ENCODE data around the gene DPH3.

DPH3 gene

DNA sequence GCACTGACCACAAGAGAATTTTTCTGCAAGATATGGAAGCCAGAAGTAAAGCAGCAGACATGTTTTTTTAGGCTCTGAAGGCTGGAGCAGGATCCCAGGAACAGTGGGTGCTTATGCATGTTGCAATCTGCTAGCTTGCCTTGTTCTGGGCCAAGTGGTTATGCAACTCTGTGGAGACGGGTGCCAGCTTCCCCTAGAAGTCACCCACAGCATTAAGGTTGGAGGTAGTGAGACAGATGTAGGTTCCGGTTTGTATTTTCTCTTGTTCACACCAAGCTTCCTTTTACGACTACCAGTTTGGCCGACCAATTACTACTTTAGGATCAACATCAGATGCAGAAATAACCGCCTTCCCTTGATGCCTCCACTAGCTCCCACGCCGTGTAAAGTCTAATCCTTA is 11.1 kb downstream of the DPH3 start:
- peak; percentile 52 for DNase-seq

DNA sequence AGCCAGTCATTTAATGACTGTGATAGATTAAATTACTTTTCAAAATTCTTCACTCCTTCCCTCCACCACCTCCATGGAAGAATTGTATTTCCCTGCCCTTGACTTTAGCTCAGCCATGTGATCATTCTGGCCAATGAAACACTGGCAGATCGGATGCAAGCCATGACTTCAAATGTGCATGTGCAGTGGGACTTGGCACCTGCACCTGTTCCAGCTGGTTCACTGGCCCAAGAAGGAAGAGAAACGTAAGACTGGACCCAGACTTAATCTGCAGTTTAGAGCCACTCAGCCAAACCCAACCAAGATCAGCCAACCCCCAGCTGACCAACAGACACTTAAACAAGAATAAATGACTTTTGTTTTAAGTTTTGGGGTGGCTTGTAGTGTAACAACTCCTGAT is 11.8 kb downstream of the DPH3 start:
- no peak for DNase-seq

DNA sequence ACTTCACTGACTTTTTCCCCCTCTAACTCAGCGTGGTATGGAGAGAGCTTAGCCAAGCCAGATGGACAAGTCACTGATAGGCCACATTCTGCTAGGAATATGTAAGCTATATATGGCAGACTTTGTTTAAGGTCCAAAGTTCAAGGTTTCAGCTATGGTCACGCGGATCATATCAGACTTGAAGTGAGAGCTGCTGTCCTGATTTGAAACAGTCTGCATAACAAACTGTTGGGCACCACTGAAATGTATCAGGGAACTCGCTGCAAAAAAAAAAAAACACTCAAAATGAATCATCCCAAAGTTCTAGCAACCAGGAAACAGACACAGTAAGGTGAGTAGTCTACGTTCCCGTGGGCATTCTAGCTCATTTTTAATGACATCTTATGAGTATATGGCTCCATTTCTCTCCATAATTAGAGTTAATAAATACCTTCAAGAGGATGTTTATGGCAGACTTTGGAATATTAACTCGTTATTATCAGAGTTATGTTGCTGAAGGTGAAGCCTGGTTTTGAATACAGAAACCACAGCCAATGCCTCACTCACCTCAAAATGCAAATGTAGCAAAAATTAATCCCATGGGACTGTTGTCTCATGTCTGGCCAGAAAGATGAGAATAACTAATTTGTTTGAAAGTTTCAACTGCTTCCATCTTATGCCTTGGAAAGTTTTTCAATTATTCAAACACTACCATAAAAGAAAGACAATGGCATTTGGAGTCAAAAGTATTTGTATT is 12.3 kb downstream of the DPH3 start:
- DNase-seq, result no peak

DNA sequence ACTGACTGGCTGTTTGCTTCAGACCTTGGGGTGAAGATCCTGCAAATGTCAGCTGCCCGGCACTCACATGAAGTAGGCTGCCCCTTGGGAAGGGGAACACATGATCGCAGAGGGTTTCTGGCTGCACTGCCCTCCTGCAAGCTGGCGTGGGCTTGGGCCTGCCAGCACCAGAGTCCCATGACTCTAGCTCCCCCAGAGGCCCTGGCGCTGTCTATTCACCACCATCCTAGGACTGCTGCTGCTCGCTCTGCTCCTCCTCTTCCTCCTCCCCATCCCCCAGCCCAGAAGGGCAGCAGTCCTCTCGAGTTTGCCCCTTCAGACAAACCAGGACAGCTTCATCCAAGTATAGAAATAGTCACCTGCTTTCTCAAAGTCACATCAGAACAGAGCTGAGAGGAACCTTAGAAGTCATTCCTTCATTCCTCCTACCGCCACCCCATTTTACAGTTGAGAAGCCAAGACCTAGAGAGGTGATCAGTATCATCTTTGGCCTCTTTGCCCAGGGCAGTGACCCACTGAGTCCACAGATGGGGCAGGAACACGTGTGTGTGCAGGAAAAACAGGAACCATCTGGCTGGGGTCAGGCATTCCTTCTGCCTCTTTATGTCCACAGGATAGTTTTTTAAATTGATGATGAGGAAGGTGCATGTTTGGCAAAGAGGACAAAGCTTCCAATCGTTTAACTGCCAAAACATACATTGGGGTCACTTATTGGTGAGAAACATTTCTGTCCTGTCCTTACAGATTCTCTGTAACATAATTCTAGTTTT is 13.2 kb downstream of the DPH3 start:
- no peak for DNase-seq

DNA sequence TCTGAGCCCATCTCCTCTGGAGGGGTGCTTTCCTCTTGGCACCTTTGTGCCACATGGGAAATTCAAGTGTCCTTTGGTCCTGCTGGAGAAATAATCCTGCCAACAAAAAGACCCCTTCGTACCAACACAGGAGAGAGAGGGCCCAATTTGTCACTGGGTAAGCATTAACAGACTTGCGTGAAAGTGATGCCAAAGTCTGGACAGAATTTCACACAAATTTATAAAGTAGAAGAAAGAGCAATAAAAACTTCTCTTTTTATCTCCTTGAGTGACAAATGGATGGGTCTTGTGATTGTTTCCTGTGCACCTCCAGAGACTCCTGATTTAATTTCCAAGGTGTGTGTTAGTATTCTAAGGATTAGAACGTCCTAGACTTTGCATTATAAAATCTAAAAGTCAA is 14.9 kb downstream of the DPH3 start:
- no peak for DNase-seq

DNA sequence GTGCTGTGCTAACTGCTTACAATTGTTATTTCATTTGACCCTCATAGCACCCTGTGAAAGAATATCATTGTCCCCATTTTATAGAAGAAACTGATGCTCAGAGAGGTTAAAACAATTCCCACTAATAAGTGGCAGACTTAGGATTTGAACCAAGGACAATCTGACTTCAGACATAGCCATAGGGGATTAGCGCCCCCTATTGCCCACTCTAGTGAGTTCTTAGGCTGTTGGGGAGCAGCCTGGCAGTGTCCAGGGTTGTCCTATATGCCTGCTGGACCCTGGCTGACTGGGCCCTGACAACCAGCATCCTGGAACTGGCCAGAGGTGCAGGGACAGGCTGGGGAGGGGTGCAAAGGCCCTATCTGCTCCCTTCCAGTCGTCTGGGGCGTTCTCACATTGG is 15.4 kb downstream of the DPH3 start:
- no peak for DNase-seq

DNA sequence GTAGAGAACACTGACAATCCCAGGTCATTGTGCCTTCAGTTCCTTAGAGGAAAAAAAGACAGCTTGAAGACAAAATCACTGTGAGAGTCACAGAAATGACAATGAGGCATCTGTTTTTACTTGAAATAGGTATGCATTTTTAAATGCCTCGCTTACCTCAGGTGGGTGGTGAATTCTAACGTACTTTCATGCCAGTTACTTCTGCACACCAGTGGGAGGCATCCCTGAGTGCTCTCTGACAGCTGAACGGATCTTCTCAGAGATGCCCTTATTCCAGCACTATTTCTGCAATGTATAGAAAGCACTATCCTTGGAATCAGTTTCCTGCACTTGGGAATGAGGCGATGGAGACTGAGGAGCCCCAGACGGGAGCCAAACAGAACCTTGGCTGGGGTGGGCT is 16.2 kb downstream of the DPH3 start:
- no peak for DNase-seq

DNA sequence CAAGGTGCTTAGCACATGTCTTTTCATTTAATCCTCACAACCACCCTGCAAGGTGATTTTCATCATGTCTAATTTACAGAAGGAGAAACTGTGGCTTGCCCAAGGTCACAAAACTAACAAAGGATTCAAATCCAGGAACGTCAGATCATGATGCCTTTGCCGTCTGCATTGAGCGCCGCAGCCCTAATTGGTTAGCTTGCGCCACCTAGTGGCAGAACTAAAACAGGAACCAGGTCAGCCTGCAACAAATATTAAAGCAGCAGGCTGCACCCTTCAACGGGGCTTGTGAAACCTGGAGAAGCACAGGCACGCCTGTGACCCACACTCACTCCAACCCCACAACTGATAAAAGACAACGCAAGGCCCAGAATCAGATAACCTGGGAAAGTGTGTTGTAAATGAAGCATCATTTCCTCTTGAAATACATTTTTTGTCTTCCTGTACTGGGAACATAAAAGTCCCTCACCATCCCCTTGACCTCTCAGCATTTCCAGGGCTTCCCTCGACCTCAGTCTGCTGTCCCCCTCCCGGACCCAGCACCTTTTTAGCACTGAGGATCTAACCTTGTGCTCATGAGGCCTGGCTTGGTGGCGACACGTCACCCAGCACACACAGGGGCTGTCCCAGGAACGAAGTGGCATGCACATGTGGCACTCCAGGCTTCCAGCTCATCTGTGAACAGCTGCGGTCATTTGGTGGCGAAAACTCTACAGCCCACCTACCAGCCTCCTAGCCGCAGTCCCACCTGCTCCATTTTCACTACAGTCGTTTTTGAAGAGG is 17.3 kb downstream of the DPH3 start:
- peak; percentile 74 for DNase-seq

DNA sequence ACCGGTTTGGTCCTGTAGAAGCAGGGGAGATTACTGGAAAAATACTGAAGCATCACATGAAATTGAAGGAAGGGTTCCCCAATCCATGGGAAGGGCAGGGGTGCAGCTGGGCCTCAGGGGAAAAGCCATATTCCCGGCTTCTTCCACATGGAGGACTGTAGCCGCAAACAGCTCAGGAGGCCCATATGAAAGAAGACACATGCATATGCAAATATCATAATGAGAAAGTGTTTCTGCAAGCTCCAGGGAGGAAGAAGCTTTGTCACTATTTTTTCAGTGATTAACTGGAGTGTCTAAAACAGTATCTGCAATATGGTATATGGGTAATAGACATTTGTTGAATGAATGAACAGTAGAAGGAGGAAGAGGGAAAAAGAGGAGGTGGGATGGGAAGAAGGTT is 19.1 kb downstream of the DPH3 start:
- DNase-seq, result no peak

DNA sequence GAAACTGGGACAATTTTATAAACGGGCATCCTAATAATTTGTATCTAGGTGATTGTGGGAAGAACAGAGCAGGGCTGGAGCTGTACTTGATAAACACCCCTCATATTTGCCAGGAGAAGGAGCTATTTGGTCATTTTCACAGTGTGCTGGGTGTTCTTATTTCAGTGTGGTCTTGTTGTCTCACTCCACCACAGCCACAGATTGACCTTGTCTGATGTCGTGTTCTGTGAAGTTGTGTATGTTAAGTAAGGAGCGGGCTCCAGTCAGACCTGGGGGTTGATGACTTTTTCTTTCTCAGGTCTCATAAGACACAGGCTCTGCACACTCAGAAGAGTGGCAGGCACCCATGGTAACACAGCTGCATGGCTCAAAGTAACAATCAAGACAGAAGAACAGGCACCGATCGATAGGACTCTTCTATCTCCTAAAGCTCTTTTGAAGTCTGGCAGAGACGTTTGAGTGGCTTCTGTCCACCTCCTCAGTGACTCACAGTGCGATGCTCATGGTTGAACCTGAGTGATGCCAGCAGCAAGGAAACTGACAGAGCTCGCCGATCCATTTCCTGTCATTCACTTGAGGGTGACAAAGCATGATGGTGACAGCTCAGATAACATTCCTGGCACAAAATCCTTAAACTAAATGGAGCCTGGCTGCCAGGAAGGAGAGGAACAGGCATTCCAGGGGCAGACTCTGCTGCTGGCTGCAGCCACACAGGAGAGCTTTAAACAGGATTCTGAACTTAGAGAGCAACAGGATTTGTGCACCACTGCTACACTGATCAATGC is 20.8 kb downstream of the DPH3 start:
- DNase-seq, result no peak

DNA sequence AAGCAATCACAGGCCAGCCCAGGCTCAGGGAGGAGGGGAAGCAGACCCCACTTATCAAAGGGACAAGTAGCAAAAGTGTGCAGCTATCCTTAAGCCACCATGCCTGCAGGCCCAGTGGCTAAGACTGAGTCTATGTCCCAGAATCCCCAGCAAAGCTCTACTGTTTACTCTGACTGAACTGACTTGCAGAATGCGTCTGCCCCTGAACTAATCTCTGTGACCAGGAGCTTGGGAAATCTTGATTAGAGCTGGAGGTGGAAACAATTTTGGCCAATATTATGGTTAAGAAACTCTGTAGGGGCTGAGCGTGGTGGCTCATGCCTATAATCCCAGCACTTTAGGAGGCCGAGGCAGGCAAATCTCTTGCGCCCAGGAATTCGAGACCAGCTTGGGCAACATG is 22.6 kb downstream of the DPH3 start:
- DNase-seq, result no peak

DNA sequence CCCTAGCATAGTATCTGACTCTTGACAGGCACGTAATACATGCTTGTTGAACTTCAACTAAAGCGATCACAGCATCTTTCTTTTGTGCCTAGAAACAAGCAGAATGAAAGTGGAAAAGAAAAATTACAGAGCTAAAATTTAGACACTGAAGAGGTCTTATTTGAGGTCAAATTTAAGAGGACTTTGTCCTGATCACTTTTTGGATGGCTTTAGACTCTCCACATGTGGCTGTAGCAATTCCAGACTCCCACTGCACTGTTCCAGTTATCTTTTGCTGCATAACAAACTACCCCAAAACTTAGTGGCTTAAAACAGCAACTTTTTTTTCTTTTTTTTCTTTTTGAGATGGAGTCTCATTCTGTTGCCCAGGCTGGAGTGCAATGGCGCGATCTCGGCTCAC is 23.5 kb downstream of the DPH3 start:
- no peak for DNase-seq

DNA sequence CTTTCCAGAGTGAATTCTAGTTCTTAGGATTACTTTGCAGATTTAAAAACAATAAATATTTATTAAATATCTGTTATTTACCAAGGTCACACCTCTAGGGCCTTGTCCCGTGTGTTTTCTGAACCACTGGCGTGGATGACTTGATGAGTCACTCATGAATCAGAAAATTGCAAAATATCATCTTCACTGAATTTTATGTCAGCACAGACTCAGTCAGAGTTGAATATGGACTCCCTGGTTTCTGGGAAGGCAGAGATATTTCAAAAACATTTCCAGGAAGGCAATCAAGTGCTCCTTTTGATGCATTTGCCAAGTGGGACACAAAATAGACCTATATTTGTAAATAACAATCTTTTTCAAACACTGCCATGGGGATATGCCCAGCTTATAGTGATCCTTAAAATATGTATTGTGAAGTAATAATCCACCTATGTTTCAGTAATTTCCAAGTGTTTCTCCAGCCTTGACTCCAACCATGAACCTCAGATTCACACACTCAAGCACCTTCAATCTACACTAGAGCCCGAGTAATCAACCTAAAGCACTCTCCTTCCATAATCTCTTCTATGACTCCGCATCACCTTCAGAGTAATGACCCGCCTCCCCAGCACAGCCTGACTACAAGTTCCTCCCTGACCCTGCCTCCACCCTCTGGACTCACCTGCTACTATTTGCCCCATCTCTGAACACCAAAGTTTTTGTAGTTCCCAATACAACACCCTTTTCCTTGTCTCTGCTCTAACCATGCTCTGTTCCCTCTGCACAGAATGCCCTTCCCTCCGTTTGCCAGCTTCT is 24.3 kb downstream of the DPH3 start:
- no peak for DNase-seq

DNA sequence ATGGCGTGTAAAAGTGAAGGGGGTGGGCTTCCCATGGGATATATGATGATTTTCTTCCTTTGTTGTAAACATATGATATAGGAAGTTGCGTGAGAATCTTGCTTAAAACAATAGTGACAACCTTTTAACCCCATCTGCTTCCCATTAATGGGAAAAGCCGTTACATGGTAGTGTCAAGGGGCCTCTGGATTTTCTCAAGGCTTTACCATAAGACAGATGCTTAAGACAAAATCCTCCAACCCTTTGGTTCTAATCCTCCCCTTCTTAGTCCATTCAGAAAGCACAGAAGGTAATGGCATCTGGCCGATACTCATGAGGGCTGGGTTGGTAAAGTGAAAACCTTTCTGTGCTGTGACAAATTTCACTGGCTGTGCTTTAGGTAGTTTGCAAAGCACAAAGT is 25.0 kb downstream of the DPH3 start:
- no peak for DNase-seq

DNA sequence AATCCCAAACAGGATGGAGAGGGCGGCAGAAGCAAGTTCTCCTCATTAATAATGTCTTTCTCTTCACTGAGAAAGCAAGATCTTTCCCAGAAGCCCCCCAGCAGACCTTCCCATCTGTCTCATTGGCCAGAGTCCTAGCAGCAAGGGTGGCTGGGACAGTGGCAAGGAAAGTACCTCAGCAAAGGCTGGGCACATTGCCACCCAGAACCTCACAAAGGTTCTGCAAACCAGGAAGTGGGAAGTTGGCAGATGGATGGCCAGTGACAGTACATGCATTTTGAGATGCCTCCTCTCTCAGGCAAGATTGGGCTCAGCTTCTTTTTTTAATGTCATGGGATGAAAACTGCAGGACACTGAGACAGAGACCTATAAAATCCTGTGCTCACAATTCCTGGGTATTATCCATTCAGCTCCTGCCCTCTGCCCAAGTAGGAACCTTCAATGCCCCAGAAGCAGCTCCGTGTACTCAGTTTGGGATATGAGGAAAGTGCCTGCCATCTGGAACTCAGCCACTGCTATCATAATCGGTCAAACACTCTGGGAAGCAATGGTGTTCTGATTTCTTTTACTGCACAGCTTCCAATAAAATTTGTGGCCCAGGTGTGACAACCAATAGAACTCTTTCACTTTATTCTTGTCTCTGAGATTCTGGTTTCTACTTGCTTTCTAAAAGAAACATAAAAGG is 25.5 kb downstream of the DPH3 start:
- no peak for DNase-seq

DNA sequence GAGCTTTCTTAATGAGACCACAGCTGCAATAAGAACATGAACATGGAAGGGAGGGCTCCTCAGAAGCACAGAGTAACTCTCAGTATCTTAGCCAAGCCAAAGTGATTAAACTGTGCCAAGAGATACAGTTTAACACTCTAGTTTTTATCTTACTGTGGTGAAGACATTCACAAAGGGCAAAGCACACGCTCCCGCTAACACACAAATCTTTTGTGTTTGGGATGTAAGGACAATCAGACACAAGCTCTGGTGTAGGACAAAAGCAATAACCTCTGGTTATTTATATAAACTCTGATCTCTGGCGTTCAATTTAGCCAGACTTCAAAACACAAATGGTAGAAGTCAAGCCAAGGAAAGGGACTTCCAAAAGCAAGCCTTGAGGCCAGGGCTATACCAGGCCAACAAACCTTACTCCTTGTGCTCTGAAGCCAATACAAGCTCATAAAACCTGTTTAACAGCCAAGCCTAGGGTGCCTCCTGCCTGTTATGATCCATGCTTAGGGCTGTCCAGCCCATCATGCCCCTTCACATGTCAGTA is 27.8 kb downstream of the DPH3 start:
- no peak for DNase-seq

DNA sequence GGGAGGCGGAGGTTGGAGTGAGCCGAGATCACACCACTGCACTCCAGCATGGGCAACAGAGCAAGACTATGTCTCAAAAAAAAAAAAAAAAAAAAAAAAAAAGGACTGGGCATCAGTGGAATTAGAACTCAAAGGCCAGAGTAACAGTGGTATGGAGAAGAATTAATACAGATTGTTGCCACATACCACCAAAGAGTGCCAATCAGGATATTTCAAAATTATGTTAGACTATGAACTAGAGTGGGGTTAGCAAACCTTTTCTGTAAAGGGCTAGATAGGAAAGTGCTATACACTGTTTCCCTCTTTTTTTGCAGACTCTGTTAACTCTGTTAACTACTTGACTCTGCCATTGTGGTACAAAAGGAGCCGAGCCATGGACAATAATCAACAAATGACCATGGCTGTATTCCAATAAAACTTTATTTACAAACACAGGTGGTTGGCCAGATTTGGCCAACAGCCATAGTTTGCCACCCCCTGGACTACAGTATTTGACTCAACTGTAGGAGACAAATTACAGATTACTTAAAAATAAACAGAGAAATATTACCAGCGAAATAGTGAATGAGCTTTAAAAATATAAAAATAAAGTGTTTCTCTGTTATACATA is 28.6 kb downstream of the DPH3 start:
- DNase-seq, result no peak

DNA sequence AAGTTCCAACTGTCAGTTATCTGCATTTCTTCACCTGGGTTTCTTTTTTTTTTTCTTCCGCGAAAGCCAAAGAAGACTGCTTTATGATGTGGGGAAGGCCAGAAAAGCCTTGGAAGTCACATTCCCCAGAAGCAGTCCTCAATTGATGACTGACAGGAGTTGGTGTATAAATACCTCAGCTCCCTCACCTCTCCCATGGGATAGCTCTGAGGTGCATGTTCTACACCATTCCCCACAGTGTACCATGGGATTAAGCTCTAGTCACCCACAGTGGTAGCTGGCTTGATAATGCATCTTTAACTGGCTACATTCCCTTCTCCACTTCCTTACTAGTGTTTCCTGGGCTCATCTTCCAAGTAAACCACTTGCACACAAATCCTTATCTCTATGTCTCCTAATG is 30.5 kb downstream of the DPH3 start:
- DNase-seq, result no peak

DNA sequence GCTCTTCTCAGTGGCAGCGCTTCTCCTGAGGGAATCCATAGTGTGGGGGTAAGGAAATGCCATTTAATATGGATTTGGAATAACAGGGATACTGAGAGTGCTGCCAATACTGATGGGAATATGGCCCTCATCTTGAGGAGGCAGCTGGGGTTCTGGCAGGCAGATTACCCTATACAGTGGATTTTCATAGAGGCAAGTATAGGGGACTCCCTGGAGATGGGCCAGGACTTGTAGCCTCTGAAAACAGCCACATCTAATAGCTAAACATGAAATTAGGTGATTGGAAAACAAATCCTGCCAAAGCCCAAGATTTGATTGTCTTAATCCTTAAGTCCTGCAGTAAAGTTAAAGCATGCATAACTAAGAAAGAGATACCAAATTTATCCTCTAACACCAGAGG is 30.9 kb downstream of the DPH3 start:
- no peak for DNase-seq

DNA sequence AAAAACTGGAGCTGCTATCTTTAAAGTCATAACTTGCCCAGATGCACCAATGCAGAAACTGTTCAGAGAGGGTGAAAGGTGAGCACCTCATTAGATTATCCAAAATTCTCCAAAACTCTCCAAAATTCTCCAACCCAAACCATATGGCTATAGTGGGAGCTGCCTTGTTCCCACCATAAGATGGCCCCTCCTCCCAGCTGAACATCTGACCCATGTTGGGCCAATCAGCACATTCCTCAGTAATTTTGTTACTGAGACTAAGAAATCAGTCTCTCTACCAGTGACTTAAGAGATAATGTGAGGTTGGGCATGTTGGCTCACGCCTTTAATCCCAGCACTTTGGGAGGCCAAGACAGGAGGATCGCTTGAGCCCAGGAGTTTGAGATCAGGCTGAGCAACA is 32.8 kb downstream of the DPH3 start:
- no peak for DNase-seq

DNA sequence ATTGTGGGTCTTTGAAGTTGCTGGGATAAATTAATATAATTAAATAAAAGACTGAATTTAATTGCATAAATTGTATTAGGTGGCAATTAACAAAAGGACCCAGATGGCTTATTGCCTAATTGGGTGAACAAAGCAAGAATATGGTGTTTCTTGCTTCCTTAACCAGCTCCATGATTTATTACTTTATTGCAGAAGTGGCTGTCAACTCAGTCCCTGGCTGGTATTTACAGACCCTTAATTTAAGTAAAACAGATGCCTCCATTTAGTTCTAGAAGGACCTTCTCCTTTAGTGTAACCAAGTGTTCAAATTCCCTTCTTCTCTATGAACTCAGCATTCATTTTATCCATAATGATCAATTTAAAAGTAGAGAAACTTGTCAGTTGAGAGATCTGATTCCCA is 35.1 kb downstream of the DPH3 start:
- DNase-seq, result no peak
